HEK293 (cell line): Measurements from ENCODE around the gene ABR.

Experiments used
- CTCF ChIA-PET: fragments of 350-600 bp; formaldehyde crosslinking; extraction: SDS; loops from one replicate; lab custom pipeline; 2021; ENCODE audit warnings: antibody characterized with exemption; lab: Yijun Ruan, JAX
- POLR2A ChIA-PET: fragments of 300-600 bp; formaldehyde crosslinking; extraction: SDS; loops from one replicate; lab custom pipeline; 2020; ENCODE audit warnings: antibody characterized with exemption, inconsistent platforms; lab: Yijun Ruan, JAX
- H3K27ac ChIP-seq: fragments of 200-500 bp; sonication (Bioruptor generic); 2 replicates; pipeline ENCODE4 v1.5.1; 2014; ENCODE audit warnings: low read depth, low read length, control low read depth, inconsistent platforms; ENCODE audit errors: extremely low read depth
- H3K36me3 ChIP-seq, 2 experiments: fragments of 200-500 bp in 1 of 2; sonication (Bioruptor generic) in 1 of 2; 1 replicate in 1 of 2; 2 replicates in 1 of 2; pipeline ENCODE4 v1.5.1; 2014 to 2017; ENCODE audit warnings: inconsistent platforms in 2 of 2, low read length in 2 of 2; ENCODE audit not compliant: control insufficient read depth in 2 of 2, insufficient read depth in 1 of 2
- H3K4me1 ChIP-seq: fragments of 200-500 bp; sonication (Bioruptor generic); 2 replicates; pipeline ENCODE4 v1.5.1; 2014; ENCODE audit warnings: mild to moderate bottlenecking, low read length, inconsistent platforms; ENCODE audit not compliant: control insufficient read depth, insufficient read depth
- H3K4me3 ChIP-seq: 2 replicates; pipeline ENCODE4 v1.5.1; 2011; ENCODE audit warnings: low read depth, mild to moderate bottlenecking, control low read depth, low read length, moderate library complexity
- H3K9me3 ChIP-seq: fragments of 200-500 bp; sonication (Bioruptor generic); 2 replicates; pipeline ENCODE4 v1.5.1; 2014; ENCODE audit warnings: low read depth, low read length, inconsistent platforms; ENCODE audit not compliant: control insufficient read depth, insufficient read depth
- BCL11A ChIP-seq: fragments of 450-650 bp; formaldehyde crosslinking; IDR thresholded peaks from 2 replicates; pipeline ENCODE4 v1.5.1; 2016; ENCODE audit warnings: low read depth, missing biosample characterization, missing genetic modification characterization
- BCL6B ChIP-seq: fragments of 450-650 bp; formaldehyde crosslinking; IDR thresholded peaks from 2 replicates; pipeline ENCODE4 v1.5.1; 2017; ENCODE audit warnings: missing biosample characterization, missing genetic modification characterization
- SCRT2 ChIP-seq: fragments of 450-650 bp; formaldehyde crosslinking; IDR thresholded peaks from 2 replicates; pipeline ENCODE4 v1.5.1; 2016; ENCODE audit warnings: missing biosample characterization, missing genetic modification characterization
- YY1 ChIP-seq: fragments of 450-650 bp; formaldehyde crosslinking; IDR thresholded peaks from 2 replicates; pipeline ENCODE4 v1.5.1; 2018; ENCODE audit warnings: missing biosample characterization, missing genetic modification characterization
- YY2 ChIP-seq: fragments of 450-650 bp; formaldehyde crosslinking; IDR thresholded peaks from 2 replicates; pipeline ENCODE4 v1.5.1; 2016; ENCODE audit warnings: missing biosample characterization, missing genetic modification characterization
- ZBTB17 ChIP-seq: fragments of 450-650 bp; formaldehyde crosslinking; IDR thresholded peaks from 2 replicates; pipeline ENCODE4 v1.5.1; 2016; ENCODE audit warnings: missing biosample characterization, missing genetic modification characterization
- ZIC2 ChIP-seq: fragments of 450-650 bp; formaldehyde crosslinking; IDR thresholded peaks from 2 replicates; pipeline ENCODE4 v1.5.1; 2016; ENCODE audit warnings: missing biosample characterization, missing genetic modification characterization
- ZNF132 ChIP-seq: fragments of 450-650 bp; formaldehyde crosslinking; IDR thresholded peaks from 2 replicates; pipeline ENCODE4 v1.5.1; 2017; ENCODE audit warnings: missing biosample characterization, missing genetic modification characterization, borderline replicate concordance
- ZNF214 ChIP-seq: fragments of 450-650 bp; formaldehyde crosslinking; IDR thresholded peaks from 2 replicates; pipeline ENCODE4 v1.5.1; 2017; ENCODE audit warnings: missing biosample characterization, mild to moderate bottlenecking, missing genetic modification characterization, borderline replicate concordance
- ZNF341 ChIP-seq: fragments of 450-650 bp; formaldehyde crosslinking; IDR thresholded peaks from 2 replicates; pipeline ENCODE4; 2016; ENCODE audit warnings: low read depth, missing biosample characterization, missing genetic modification characterization
- ZNF391 ChIP-seq: fragments of 450-650 bp; formaldehyde crosslinking; IDR thresholded peaks from 2 replicates; pipeline ENCODE4 v1.5.1; 2016; ENCODE audit warnings: low read depth, missing biosample characterization, missing genetic modification characterization, borderline replicate concordance
- ZNF510 ChIP-seq: fragments of 450-650 bp; formaldehyde crosslinking; IDR thresholded peaks from 2 replicates; pipeline ENCODE4 v1.5.1; 2018; ENCODE audit warnings: mild to moderate bottlenecking, missing genetic modification characterization, missing biosample characterization; ENCODE audit not compliant: insufficient replicate concordance
- ZNF629 ChIP-seq: fragments of 450-650 bp; formaldehyde crosslinking; IDR thresholded peaks from 2 replicates; pipeline ENCODE4 v1.5.1; 2017; ENCODE audit warnings: missing biosample characterization, missing genetic modification characterization
- ZNF843 ChIP-seq: fragments of 450-650 bp; formaldehyde crosslinking; IDR thresholded peaks from 2 replicates; pipeline ENCODE4 v1.5.1; 2016; ENCODE audit warnings: missing biosample characterization, missing genetic modification characterization
- TF ChIP-seq, protein P1 (sequence below): fragments of 450-650 bp; formaldehyde crosslinking; IDR thresholded peaks from 2 replicates; pipeline ENCODE4 v1.5.1; 2016; ENCODE audit warnings: missing biosample characterization, missing genetic modification characterization
- TF ChIP-seq, protein P2 (sequence below): fragments of 450-650 bp; formaldehyde crosslinking; optimal IDR thresholded peaks from 2 replicates; pipeline ENCODE3; 2016; ENCODE audit warnings: missing biosample characterization, mild to moderate bottlenecking, missing genetic modification characterization

The ABR gene

DNA sequence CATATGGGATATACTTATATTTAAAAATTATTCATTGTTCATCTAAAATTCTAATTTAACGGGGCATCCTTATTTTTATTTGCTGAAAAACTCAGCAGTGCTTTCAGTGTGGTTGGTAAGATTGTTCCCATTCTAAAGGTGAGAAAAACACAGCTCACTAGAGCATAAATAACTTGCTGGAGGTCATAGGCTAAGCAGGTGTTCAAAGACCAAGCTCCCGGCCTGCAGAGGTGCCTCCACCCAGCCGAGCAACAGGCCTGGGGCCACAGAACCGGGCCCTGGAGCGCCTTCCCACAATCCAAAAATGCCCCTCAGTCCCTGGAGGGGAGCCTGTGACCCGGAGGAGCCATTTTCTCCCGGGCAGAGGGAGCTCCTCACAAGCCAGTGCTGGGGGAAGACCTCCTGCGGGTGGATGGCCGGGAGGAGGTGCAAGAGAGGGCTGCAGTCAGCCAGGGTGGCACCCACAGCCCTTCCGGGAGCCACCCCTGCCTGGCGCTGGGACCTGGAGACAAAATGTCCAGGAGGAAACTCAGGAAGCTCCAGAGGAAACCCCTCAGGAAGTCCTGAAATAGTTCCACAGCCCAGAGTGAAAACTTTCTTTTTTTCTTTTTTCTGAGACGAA, 14.7 kb downstream of the ABR start (continued):
- TF ChIP-seq, protein P1, sequence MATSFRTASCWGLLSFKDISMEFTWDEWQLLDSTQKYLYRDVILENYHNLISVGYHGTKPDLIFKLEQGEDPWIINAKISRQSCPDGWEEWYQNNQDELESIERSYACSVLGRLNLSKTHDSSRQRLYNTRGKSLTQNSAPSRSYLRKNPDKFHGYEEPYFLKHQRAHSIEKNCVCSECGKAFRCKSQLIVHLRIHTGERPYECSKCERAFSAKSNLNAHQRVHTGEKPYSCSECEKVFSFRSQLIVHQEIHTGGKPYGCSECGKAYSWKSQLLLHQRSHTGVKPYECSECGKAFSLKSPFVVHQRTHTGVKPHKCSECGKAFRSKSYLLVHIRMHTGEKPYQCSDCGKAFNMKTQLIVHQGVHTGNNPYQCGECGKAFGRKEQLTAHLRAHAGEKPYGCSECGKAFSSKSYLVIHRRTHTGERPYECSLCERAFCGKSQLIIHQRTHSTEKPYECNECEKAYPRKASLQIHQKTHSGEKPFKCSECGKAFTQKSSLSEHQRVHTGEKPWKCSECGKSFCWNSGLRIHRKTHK = no peak
- no peak for TF ChIP-seq YY1
- TF ChIP-seq, all 188 proteins: peak for 4

DNA sequence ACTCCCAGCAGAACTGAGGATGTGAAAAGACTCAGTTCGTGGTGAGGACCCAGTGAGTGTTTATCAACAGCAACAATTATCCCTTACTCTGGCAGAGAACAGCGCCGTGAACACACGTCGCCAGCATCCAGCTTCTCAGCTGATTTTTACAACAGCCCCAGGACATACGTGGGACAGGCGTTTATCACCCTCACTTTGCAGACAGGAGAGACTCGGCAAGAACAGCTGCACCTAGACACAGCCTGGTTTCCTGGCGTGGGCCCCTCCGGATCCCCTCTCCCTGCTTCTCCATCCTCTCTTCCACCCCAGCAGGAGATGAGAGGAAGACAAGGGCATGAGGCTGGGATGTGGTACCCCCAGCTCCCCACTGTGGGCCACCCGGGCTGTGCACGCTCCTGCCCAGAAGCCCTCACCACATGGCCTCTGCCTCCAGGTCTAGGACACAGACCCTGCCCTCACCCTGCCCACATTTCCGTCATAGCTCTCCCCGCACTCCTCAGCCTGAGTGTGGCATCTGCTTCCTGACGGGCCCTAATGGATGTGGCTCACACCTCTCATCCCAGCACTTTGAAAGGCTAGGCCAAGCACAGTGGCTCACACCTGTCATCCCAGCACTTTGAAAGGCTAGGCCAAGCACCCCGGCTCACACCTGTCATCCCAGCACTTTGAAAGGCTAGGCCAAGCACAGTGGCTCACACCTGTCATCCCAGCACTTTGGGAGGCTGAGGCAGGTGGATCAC, 17.5 kb downstream of the ABR start:
- POLR2A ChIA-PET = no interaction called here
- CTCF ChIA-PET = interaction anchor here (0.6 to 1.7 kb wide), 4 partner anchors 25 to 171 kb away, joined by 3 to 5 read pairs (median 4); no protein-coding TSS in a partner anchor
- Histone ChIP-seq H3K27ac (no peak overlapping the region), H3K36me3 (peaks cover 0 to 18% of the 10 kb centered on the region in 2 experiments; a peak in 1 of 3 replicates), H3K9me3 (no peaks in the 10 kb centered on the region), H3K4me3 (no peak overlapping the region), H3K4me1 (peaks cover 3% of the 10 kb centered on the region; the same call in 1 of the 2 replicates)
- TF ChIP-seq BCL6B (tag by site-specific recombination) (no peak), ZIC2 (tag by site-specific recombination) (peak; percentile 58)

DNA sequence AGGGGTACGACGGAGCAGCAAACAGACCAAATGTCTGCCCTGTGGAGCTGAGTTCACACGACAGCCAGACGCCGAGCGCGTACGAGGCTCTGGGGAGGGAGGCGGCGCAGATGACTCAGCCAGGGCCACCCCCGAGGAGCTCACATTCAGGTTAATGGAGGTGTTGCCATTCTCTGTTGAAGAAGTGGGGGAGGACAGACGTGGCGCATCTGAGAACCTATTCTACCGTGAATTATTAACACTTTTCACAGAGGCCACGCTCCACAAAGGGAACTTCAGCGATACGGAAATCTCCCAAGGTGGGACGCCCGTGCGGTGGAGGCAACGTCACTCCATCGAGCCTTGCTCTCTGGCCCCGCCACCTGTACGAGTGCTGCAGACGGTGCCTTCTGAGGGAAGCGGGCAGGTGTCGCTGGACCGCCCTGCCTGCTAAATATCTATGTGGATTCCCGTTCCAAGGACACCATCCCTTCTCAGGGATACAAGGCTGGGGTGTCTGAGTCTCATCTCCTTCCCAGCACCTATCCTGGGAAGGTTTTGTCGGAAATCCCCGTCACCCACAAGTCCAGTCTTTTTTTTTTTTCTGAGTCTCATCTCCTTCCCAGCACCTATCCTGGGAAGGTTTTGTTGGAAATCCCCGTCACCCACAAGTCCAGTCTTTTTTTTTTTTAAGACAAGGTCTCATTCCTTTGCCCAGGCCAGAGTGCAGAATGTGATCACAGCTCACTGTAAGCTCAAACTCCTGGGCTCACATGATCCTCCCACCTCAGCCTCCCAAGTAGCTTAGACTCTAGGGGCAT, 19.0 kb downstream of the ABR start:
- peaks cover 0 to 18% of the 10 kb centered on the region in 2 experiments; a peak in 1 of 3 replicates for H3K36me3 ChIP-seq
- H3K27ac ChIP-seq = no peak overlapping the region
- no peak overlapping the region for H3K4me3 ChIP-seq
- TF ChIP-seq YY2 (tag by site-specific recombination) (no peak), ZNF510 (tag by site-specific recombination) (no peak), ZBTB17 (tag by site-specific recombination) (no peak), ZNF132 (tag by site-specific recombination) (no peak), SCRT2 (tag by site-specific recombination) (0 out of 2 replicates have a peak, but pooled peaks have one; percentile 28), BCL11A (tag by site-specific recombination) (no peak), ZNF214 (no peak), ZNF629 (no peak), ZNF843 (tag by site-specific recombination) (no peak), ZNF341 (tag by site-specific recombination) (peak; percentile 61), ZNF391 (tag by site-specific recombination) (no peak)
- TF ChIP-seq, protein P2, sequence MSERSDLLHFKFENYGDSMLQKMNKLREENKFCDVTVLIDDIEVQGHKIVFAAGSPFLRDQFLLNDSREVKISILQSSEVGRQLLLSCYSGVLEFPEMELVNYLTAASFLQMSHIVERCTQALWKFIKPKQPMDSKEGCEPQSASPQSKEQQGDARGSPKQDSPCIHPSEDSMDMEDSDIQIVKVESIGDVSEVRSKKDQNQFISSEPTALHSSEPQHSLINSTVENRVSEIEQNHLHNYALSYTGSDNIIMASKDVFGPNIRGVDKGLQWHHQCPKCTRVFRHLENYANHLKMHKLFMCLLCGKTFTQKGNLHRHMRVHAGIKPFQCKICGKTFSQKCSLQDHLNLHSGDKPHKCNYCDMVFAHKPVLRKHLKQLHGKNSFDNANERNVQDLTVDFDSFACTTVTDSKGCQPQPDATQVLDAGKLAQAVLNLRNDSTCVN (tag by site-specific recombination) = no peak
- peaks cover 3% of the 10 kb centered on the region; the same call in 1 of the 2 replicates for H3K4me1 ChIP-seq
- POLR2A ChIA-PET = interaction anchor here (1.2 kb wide), 1 partner anchor 46 kb away, joined by 3 read pairs; no protein-coding TSS in a partner anchor
- CTCF ChIA-PET = interaction anchor here (0.5 to 0.7 kb wide), 2 partner anchors 27 to 182 kb away, joined by 3 read pairs; no protein-coding TSS in a partner anchor
- H3K9me3 ChIP-seq = no peaks in the 10 kb centered on the region
